GM13977 (cell line): ENCODE measurements around the gene EMCN.

Experiments
- DNase-seq: peaks from one replicate; pipeline ENCODE4 v3.0.0; 2012; ENCODE audit warnings: low spot score
- in situ Hi-C: fragments of 300-500 bp; cut with MboI; formaldehyde crosslinking; loops from one replicate; pipeline ENCODE4 v1.12.0; 2022; ENCODE audit warnings: low sequenced_read_pairs, low pct_unique_long_range_greater_than_20kb, mixed read lengths, inconsistent platforms; ENCODE audit not compliant: unreplicated experiment
- TF ChIP-seq, protein P1 (sequence below): IDR thresholded peaks from 2 replicates; pipeline ENCODE4 v1.5.1; 2012; ENCODE audit warnings: mild to moderate bottlenecking, control low read depth; ENCODE audit not compliant: insufficient read depth; ENCODE audit errors: extremely low read depth, missing control alignments

EMCN gene

GRCh38 chr4:100348473-100348872 is 169.3 kb downstream of the EMCN start:
- in situ Hi-C loops: no loop called here
- TF ChIP-seq, protein P1, sequence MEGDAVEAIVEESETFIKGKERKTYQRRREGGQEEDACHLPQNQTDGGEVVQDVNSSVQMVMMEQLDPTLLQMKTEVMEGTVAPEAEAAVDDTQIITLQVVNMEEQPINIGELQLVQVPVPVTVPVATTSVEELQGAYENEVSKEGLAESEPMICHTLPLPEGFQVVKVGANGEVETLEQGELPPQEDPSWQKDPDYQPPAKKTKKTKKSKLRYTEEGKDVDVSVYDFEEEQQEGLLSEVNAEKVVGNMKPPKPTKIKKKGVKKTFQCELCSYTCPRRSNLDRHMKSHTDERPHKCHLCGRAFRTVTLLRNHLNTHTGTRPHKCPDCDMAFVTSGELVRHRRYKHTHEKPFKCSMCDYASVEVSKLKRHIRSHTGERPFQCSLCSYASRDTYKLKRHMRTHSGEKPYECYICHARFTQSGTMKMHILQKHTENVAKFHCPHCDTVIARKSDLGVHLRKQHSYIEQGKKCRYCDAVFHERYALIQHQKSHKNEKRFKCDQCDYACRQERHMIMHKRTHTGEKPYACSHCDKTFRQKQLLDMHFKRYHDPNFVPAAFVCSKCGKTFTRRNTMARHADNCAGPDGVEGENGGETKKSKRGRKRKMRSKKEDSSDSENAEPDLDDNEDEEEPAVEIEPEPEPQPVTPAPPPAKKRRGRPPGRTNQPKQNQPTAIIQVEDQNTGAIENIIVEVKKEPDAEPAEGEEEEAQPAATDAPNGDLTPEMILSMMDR: no peak
- DNase-seq: no peak

- in situ Hi-C loops: no loop called here
- TF ChIP-seq, protein P1: no peak
Observed at GRCh38 chr4:100347241-100347640, 170.6 kb downstream of the EMCN start.

GRCh38 chr4:100345585-100345984 is 172.2 kb downstream of the EMCN start:
- no peak for DNase-seq
- TF ChIP-seq, protein P1: no peak
- in situ Hi-C loops: no loop called here

More at GRCh38 chr4:100347241-100347640, 170.6 kb downstream of the EMCN start:
- DNase-seq: no peak
